ENCODE results near the gene DEFB132.
"Not testable (repeated sequence)": the region's sequence is repeated elsewhere in the genome, so short reads cannot be mapped to it uniquely, and the experiment has no call there.

DEFB132 gene, protein sequence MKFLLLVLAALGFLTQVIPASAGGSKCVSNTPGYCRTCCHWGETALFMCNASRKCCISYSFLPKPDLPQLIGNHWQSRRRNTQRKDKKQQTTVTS

GRCh38 chr20:257419-257818 is at the start of gene DEFB132:
DEFB132 (plus strand) TSS chr20:257724; CDS start chr20:257779, 55 bp downstream.
- no peak for DNase-seq

GRCh38 chr20:208942-209566 is 48.5 kb upstream of the DEFB132 start:
- DNase-seq, result peak; percentile 6

GRCh38 chr20:210809-211502 is 46.6 kb upstream of the DEFB132 start:
- DNase-seq, result no peak

GRCh38 chr20:214383-214782 is 43.1 kb upstream of the DEFB132 start:
- DNase-seq, result no peak

DNA sequence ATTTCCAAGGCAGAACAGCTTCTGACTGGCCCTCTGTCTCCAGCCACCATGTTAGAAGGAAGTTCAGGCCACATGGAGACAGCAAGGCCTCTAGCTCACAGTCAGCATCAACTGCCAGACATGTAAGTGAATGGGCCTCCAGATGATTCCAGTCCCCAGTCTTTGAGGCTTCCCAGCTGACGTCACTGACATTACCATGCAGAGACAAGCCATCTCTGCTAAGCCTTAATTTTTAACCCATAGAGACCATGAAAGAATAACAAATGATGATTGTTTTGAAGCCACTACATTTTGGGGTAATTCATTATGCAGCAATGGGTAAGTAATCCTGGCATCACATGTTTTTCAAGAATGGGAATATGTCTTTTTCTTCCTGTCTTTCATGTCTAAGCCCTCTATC is 41.7 kb upstream of the DEFB132 start:
- no peak for DNase-seq

DNA sequence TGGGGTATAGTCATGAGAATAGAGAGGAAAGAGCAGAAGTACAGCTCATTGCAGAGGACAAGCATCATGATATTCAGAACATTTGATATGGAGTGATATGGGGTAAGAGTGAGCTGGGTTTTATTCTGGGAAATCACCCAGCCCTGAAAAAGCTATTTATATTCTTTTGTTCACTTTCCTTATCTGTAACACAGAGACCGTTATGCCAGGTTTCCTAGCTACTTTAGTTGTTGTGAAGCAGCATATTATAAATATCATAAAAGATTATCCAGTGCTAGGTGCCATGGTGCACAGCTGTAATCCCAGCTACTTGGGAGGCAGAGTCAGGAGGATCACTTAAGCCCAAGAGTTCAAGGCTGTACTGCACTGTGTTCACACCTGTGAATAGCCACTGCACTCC is 40.3 kb upstream of the DEFB132 start:
- no peak for DNase-seq

DNA sequence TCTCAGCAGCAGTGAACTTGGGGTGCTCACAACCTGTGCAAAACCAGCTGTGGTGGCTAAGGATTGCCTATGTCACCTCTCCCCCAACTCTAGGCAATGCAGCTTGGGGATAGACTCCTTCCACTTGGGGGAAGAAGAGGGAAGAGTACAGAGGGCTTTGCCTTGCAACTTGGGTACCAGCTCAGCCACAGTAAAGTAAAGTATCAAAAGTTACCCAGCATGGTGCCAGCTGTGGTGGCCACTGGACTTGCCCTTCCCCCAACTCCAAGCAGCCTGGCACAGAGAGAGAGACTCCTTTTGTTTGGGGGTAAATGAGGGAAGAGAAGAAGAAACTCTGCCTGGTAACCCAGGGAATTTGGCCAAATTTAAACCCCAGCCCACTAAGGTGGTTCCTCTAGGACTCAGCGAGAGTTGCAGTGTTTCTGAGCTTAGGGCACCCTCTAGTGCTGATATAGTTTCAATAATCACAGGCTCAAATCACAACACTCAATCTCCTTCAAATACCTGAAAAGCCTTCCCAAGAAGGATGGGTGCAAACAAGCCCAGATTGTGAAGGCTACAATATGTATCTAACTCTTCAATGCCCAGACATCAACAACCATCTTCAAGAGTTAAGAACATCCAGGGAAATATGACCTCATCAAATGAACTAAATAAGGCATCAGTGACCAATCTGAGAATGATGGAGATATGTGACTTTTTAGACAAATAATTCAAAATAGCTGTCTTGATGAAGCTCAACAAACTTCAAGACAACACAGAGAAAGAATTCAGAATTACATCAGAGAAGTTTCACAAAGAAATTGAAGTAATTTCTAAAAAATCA is 38.0 kb upstream of the DEFB132 start:
- no peak for DNase-seq

DNA sequence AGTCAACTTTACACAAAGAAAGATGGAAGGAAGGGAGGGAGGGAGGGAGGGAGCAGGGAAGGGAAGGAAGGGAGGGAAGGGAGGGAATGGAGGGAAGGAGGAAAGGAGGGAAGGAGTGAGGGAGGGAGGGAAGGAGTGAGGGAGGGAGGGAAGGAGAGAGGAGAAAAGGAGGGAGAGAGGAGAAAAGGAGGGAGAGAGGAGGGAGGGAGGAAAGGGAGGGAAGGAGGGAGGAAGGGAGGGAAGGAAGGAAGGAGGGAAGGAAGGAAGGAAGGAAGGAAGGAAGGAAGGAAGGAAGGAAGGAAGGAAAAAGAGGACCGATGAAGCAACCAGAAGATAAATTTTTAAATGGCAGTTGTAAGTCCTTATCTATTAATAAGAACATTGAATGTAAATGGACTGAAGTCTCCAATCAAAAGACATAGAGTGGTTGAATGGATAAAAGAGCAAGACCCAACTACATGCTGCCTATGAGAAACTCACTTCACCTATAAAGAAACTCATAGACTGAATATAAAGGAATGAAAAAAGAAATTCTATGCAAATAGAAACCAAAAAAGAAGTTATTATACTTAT is 36.2 kb upstream of the DEFB132 start:
- no peak for DNase-seq

DNA sequence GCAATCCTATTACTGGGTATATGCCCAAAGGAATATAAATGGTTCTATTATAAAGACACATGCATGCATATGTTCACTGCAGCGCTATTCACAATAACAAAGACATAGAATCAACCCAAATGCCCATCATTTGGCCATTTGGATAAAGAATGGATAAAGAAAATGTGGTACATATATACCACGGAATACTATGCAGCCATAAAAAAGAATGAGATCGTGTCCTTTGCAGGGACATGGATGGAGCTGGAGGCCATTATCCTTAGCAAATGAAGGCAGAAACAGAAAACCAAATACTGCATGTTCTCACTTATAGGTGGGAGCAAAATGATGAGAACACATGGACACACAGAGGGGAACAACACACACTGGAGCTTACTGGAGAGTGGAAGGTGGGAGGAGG is 31.6 kb upstream of the DEFB132 start:
- not testable (repeated sequence) for DNase-seq

GRCh38 chr20:226958-227357 is 30.6 kb upstream of the DEFB132 start, which contains the start of gene DEFB129:
DEFB129 (plus strand) TSS chr20:227258; CDS start chr20:227289, 31 bp downstream.
- no peak for DNase-seq

DNA sequence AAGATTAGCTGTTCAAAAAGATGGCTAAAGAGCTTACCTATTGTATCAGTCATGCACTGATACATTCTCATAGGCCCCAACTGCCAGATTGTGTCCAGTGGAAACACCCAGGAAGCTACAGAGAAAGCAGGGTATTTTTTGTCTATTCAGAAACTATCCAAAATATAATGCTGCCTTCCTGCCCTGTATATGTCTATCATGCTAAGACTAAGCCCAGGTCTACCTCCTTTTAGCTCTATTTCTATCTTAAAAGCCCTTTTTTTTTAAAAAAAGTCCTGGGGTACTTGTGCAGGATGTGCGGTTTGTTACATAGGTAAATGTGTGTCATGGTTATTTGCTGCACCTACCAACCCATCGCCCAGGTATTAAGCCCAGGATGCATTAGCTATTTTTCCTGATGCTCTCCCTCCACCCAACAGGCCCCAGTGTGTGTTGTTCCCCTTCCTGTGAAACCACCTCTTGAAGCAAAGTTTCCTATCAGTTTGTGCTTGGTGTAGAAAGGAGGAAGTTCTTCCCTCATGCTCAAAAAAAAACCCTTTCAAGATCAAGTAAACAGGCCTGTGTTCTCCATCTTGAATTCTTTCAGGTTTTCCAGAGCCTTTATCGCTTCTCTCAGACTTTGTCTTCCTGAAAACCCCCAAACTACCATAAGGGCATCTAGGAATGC is 30.0 kb upstream of the DEFB132 start:
- no peak for DNase-seq

DNA sequence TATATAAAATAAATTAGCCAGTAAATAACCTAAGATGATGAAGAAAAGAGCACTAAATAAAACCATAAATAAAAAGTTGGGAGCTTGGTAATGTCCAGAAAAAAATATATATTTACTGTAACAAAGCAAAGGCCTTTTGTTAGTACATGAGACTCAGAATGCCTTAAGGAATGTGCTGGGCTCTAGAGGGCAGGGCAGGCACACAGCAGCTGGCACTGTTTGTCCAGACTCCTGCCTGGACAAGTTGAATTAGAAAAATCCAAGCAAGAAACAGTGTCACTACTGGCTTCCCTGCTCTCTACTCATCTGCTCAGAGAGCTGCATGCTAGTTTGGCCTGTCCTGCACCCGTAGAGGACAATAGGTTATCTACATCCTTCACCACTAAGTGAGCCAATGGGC is 21.6 kb upstream of the DEFB132 start:
- DNase-seq, result no peak

DNA sequence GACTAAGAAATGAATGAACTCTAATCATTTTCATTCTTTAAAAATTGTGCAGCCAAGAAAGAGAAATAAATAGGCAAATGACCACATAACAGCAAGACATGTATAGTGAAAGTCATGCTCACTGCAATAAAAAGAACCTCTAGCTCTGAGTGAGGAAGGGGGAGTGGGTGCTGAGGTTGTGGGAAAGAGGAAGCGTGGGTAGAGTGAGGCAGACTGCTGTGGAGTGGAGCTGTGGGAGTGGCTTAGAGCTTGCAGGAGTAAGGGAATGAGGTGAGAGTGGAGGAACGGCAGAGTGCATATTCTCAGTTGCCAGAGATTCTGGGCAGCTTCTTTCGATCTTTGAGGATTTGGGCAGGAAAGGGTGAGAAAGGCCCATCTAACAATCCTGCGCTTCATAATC is 20.0 kb upstream of the DEFB132 start:
- peak; percentile 11 for DNase-seq

- DNase-seq, result no peak
These were observed 19.6 kb upstream of the DEFB132 start for GRCh38 chr20:237929-238328.

GRCh38 chr20:242905-243304 is 14.6 kb upstream of the DEFB132 start:
- DNase-seq, result no peak

DNA sequence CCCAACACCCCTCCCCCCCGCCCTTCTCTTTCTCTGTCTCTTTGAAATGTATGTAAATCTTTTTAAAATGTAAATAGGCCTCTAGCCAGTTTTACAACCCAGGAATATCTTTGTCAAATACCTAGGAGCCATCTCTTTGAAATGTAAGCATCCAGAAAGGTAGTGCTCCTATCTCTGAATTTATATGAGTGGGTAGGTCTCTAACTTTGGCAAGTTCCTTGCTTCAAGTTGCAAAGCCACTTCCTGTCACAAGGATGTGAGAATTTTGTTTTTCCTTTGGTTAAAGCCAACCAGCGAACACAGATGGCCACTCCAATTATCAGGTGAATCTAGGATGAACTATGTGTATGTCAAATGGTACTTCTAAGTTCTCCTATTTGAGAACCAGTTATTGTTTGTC is 6.2 kb upstream of the DEFB132 start:
- no peak for DNase-seq

DNA sequence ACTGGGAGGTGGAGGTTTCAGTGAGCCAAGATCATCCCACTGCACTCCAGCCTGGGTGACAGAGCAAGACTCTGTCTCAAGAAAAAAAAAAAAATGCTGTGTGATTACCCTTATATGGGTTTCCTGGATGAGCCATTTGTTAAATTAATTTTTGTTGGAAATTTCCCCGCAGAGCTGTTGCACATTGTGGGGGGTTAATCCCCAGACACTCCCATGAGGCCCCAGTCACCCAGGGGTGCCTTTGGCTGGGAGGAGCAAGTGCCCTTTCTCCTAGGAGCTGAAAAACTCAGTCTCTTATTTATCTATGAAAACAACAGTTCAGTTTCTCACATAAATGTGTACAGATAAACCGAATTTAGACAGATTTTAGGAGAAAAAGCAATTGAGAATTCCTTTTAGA is 4.7 kb upstream of the DEFB132 start:
- no peak for DNase-seq

GRCh38 chr20:253447-253846 is 4.1 kb upstream of the DEFB132 start:
- DNase-seq, result not testable (repeated sequence)

- no peak for DNase-seq
These were observed 840 bp downstream of the DEFB132 start for GRCh38 chr20:258269-258858.

- no peak for DNase-seq
These were observed 1.4 kb downstream of the DEFB132 start for GRCh38 chr20:258963-259362.

DNA sequence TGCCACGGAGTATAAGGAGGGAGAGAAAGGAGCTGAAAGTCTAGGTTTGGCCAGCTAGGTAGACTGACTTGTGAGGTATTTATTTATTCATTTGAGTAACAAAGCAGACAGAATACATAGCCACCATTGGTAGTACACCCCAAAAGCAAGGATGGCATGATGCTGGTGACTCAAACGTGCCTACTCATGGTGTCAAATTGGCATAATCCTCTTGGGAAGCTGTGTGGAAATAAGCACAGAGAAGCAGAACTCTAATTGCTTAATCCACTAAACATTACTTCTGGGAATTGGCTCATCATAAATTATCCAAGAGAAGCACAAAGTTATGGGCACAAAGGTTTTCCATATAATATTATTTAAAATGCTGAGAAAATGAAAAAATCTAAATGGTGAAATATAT is 2.5 kb downstream of the DEFB132 start:
- DNase-seq, result no peak

GRCh38 chr20:263701-264100 is 6.2 kb downstream of the DEFB132 start:
- no peak for DNase-seq
